Measurements from ENCODE around the gene CNTNAP5.

CNTNAP5 gene

DNA sequence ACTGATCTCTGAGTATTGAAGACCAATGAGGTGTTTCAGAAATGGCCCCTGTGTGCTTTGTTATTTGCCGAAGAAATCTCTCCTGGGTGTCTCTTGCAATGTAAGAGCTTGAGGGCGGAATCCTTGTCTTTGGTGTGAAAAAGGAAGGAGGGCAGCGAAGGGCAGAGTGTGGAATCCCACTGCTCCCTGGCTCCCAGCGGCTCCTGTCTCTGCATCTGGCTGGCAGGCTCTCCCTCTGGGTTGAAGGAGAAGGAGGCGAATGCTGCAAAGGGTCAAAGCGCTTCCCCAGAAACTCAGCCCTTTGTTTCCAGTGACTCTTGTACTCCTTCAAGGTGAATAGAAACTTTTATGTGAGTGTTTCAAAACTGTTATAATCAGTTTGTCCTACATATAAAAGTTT, 457.5 kb downstream of the CNTNAP5 start:
- no peak overlapping the region for H3K4me2 ChIP-seq (ENCODE audit: low read length)
- no peak overlapping the region for H3K4me3 ChIP-seq (ENCODE audit: low read length)
- no peaks in the 10 kb centered on the region for H3K27me3 ChIP-seq (ENCODE audit: control insufficient read depth, insufficient read depth, low read length)
- H3K4me1 ChIP-seq (ENCODE audit: control insufficient read depth, insufficient read depth, low read length), result no peaks in the 10 kb centered on the region
- peaks cover 6% of the 10 kb centered on the region for H3K9me3 ChIP-seq (replicated peaks; ENCODE audit: low read length)
- H3K36me3 ChIP-seq (ENCODE audit: insufficient read depth, low read length), result no peaks in the 10 kb centered on the region
- H3K9ac ChIP-seq (ENCODE audit: low read depth, low read length), result no peak overlapping the region

DNA sequence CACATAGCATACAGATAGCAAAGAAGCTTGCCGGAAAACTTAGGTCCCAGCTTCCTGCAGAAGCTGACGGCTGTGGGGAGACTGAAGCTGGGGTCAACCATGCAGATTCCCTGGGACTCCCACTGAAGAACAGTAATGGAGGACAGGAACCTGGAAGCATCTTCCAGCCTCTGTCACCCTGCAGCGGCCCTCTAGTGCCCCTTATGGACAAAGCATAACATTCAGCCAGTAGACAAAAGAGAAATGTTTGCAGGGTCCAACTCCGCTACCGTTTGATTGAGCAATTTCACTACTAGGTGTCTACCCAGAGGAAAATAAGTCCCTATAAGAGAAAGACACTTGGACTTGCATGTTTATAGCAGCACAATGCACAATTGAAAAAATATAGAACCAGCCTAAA, 460.6 kb downstream of the CNTNAP5 start:
- Histone ChIP-seq H3K9me3 (replicated peaks; ENCODE audit: low read length) (no peaks in the 10 kb centered on the region), H3K9ac (ENCODE audit: low read depth, low read length) (no peak overlapping the region), H3K4me3 (ENCODE audit: low read length) (no peak overlapping the region)

DNA sequence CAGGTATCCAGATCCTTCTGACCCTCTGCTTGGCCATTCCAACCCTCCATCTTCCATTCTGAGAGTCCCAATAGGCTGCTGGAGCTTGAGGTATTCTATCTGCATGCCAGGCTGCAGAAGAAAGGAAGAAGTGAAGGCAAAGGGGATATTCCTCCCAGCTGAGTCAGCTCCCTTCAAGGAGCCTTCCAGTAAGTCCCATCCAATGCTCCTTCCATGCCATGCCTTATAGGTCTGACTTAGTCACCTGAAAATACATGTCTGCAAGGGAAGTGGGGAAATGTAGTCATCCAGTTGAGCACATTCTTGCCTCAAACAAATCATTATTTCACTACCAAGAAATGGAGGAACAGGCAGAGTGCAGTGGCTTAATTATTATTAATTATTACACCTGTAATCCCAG, 464.6 kb downstream of the CNTNAP5 start:
- Histone ChIP-seq H3K4me3 (ENCODE audit: low read length) (no peak overlapping the region), H3K4me2 (ENCODE audit: low read length) (no peak overlapping the region), H3K4me1 (ENCODE audit: control insufficient read depth, insufficient read depth, low read length) (no peaks in the 10 kb centered on the region), H3K9me3 (replicated peaks; ENCODE audit: low read length) (no peaks in the 10 kb centered on the region), H3K27me3 (ENCODE audit: control insufficient read depth, insufficient read depth, low read length) (no peaks in the 10 kb centered on the region), H3K36me3 (ENCODE audit: insufficient read depth, low read length) (no peaks in the 10 kb centered on the region), H3K9ac (ENCODE audit: low read depth, low read length) (no peak overlapping the region)

More for the DNA sequence above, 460.6 kb downstream of the CNTNAP5 start:
- Histone ChIP-seq H3K4me1 (ENCODE audit: control insufficient read depth, insufficient read depth, low read length) (no peaks in the 10 kb centered on the region), H3K27me3 (ENCODE audit: control insufficient read depth, insufficient read depth, low read length) (no peaks in the 10 kb centered on the region), H3K4me2 (ENCODE audit: low read length) (no peak overlapping the region), H3K36me3 (ENCODE audit: insufficient read depth, low read length) (no peaks in the 10 kb centered on the region)

DNA sequence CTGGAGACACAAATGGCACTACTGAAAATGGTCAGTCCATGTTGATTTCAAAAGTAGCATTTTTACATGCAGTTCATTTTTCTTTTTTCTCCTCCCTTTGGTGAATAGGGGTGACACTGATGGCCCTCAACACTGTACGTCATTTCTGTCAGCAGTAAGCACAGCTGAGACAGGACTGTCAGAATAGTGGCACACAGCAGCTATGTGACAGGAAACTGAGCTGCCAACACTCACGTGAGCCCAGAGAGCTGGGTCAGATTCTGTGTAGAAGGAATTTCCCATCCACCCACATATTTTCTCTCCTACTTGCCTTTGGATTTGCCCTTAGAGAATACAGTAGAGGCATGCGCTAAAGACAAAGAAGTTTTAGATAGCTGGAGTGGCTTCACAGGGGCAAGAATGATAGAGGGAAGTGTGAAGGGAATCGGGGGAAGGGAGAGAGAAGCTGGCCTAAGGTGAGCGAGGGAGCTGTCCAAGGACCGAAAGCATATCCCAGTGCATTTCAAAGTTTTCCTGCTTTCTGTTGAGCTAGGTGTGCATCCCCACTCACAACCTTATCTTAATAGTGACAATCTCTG, 476.6 kb downstream of the CNTNAP5 start:
- Histone ChIP-seq H3K9ac (ENCODE audit: low read depth, low read length) (no peak overlapping the region), H3K9me3 (replicated peaks; ENCODE audit: low read length) (no peaks in the 10 kb centered on the region), H3K4me3 (ENCODE audit: low read length) (no peak overlapping the region), H3K4me1 (ENCODE audit: control insufficient read depth, insufficient read depth, low read length) (no peaks in the 10 kb centered on the region), H3K4me2 (ENCODE audit: low read length) (no peak overlapping the region), H3K36me3 (ENCODE audit: insufficient read depth, low read length) (no peaks in the 10 kb centered on the region), H3K27me3 (ENCODE audit: control insufficient read depth, insufficient read depth, low read length) (no peaks in the 10 kb centered on the region)

DNA sequence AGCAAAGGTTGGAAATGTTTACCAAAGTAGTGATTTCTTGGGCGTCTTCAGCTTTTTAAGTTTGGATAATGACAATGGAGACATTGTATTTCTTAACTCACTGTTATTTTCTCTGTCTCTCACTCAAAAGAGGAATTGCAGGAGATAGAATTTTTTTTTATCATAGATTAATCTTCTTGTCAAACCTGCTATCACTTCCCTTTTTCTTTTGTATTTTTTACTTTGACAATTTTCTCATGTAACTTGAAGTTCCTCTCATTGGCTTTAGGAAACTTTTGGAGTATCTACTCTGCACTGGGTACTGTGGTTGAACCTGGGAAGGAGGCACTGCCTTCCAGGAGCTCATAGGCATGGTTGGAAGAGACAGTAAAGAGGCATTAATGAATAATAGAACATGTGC, 489.1 kb downstream of the CNTNAP5 start:
- peaks cover 16% of the 10 kb centered on the region for H3K9me3 ChIP-seq (replicated peaks; ENCODE audit: low read length)
- no peak overlapping the region for H3K9ac ChIP-seq (ENCODE audit: low read depth, low read length)
- no peaks in the 10 kb centered on the region for H3K4me1 ChIP-seq (ENCODE audit: control insufficient read depth, insufficient read depth, low read length)
- no peak overlapping the region for H3K4me3 ChIP-seq (ENCODE audit: low read length)
- H3K4me2 ChIP-seq (ENCODE audit: low read length), result no peak overlapping the region
- H3K27me3 ChIP-seq (ENCODE audit: control insufficient read depth, insufficient read depth, low read length), result no peaks in the 10 kb centered on the region
- H3K36me3 ChIP-seq (ENCODE audit: insufficient read depth, low read length), result no peaks in the 10 kb centered on the region

DNA sequence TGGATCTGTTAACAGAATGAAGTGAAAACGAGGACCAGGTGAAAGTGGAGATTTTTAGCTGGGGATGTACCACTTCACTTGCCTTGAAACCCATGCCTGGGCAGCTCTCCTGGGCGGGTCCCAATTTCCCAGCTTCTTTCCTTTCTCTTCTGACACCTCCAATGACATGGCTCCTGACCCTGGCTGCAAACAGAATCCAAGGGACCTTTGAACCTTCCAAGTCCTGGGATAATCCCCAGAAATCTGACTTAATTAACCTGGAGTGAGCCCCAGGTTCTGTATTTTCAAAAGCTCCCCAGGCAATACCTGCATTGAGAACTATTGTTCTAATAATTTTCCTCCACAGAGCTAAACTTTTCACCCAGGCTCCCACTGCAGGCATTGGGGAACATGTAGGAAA, 495.9 kb downstream of the CNTNAP5 start:
- no peaks in the 10 kb centered on the region for H3K36me3 ChIP-seq (ENCODE audit: insufficient read depth, low read length)
- no peaks in the 10 kb centered on the region for H3K27me3 ChIP-seq (ENCODE audit: control insufficient read depth, insufficient read depth, low read length)
- H3K4me3 ChIP-seq (ENCODE audit: low read length), result no peak overlapping the region
- no peak overlapping the region for H3K4me2 ChIP-seq (ENCODE audit: low read length)
- H3K9ac ChIP-seq (ENCODE audit: low read depth, low read length), result no peak overlapping the region
- H3K9me3 ChIP-seq (replicated peaks; ENCODE audit: low read length), result peaks cover 10% of the 10 kb centered on the region
- no peaks in the 10 kb centered on the region for H3K4me1 ChIP-seq (ENCODE audit: control insufficient read depth, insufficient read depth, low read length)

DNA sequence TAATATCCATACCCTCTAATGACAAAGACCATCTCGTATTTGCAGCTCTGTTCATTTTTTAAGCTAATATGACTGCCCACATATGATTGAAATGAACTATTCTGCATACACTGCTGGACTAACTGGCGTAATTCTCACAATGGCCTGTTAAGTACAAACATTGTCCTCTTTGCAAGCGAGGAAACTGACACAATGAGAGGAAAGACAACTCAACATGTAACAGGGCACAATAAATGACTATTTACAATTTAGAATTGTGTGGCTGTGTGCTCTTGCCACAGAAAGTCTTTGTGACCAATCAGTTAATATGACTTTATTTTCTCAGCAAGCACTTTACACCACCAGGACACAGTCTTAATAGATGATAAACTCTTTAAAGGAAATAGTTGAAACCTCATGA, 498.0 kb downstream of the CNTNAP5 start:
- no peak overlapping the region for H3K9ac ChIP-seq (ENCODE audit: low read depth, low read length)
- no peak overlapping the region for H3K4me3 ChIP-seq (ENCODE audit: low read length)
- no peaks in the 10 kb centered on the region for H3K4me1 ChIP-seq (ENCODE audit: control insufficient read depth, insufficient read depth, low read length)
- H3K27me3 ChIP-seq (ENCODE audit: control insufficient read depth, insufficient read depth, low read length), result no peaks in the 10 kb centered on the region
- H3K36me3 ChIP-seq (ENCODE audit: insufficient read depth, low read length), result no peaks in the 10 kb centered on the region
- no peak overlapping the region for H3K4me2 ChIP-seq (ENCODE audit: low read length)
- peaks cover 10% of the 10 kb centered on the region for H3K9me3 ChIP-seq (replicated peaks; ENCODE audit: low read length)

DNA sequence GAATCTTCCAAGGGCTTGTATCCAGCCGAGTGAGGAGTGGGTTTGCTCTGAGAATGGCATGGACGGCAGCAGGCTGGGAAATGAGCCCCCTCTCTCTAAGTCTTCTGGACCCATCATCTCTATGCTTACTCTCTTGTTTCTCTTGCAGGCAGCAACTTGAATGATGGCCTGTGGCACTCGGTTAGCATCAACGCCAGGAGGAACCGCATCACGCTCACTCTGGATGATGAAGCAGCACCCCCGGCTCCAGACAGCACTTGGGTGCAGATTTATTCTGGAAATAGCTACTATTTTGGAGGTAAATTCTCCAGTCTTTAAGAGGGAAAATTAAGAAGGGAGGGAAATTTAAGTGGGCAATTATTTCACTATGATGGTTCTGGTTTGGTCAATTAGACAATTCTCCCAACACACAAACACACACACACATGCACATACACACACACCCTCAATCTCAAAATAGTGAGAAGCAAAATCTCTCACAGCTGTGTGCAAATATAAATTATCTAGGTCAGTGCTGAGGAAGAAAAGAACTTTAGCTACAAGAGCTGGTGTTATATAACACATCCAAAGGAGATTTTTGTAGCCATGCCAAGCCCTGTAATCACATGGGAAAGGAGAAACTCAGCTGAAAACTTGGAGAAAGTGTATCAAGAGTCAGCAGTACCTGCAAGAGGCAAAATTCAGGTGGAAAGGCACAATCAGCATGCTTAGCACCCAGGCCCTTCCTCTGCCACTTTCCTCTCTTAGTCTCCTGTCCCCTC, 499.2 kb downstream of the CNTNAP5 start:
- H3K4me2 ChIP-seq (ENCODE audit: low read length), result no peak overlapping the region
- no peak overlapping the region for H3K4me3 ChIP-seq (ENCODE audit: low read length)
- peaks cover 10% of the 10 kb centered on the region for H3K9me3 ChIP-seq (replicated peaks; ENCODE audit: low read length)
- H3K9ac ChIP-seq (ENCODE audit: low read depth, low read length), result no peak overlapping the region
- H3K4me1 ChIP-seq (ENCODE audit: control insufficient read depth, insufficient read depth, low read length), result no peaks in the 10 kb centered on the region
- no peaks in the 10 kb centered on the region for H3K36me3 ChIP-seq (ENCODE audit: insufficient read depth, low read length)
- no peaks in the 10 kb centered on the region for H3K27me3 ChIP-seq (ENCODE audit: control insufficient read depth, insufficient read depth, low read length)

DNA sequence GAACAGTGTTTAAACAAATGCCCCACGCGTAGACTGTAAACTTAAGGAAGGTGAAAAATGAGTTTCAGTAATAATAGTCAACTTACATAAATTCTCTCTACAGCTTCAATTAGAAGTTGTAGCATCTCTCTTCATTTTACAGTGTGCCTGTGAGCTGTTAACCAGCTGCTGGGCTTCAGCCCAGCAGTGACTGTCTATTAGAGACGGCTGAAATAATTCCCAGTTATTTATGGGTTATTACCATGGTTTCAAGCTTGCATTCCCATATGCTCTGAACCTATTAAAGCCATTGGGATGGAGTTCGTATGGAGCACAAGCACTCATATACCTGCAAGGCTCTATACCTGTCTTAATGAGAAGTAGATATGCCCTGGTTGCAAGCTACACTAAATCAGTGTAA, 501.1 kb downstream of the CNTNAP5 start:
- H3K9ac ChIP-seq (ENCODE audit: low read depth, low read length), result no peak overlapping the region
- no peaks in the 10 kb centered on the region for H3K36me3 ChIP-seq (ENCODE audit: insufficient read depth, low read length)
- no peak overlapping the region for H3K4me2 ChIP-seq (ENCODE audit: low read length)
- peaks cover 10% of the 10 kb centered on the region for H3K9me3 ChIP-seq (replicated peaks; ENCODE audit: low read length)
- H3K4me3 ChIP-seq (ENCODE audit: low read length), result no peak overlapping the region
- no peaks in the 10 kb centered on the region for H3K4me1 ChIP-seq (ENCODE audit: control insufficient read depth, insufficient read depth, low read length)
- no peaks in the 10 kb centered on the region for H3K27me3 ChIP-seq (ENCODE audit: control insufficient read depth, insufficient read depth, low read length)

DNA sequence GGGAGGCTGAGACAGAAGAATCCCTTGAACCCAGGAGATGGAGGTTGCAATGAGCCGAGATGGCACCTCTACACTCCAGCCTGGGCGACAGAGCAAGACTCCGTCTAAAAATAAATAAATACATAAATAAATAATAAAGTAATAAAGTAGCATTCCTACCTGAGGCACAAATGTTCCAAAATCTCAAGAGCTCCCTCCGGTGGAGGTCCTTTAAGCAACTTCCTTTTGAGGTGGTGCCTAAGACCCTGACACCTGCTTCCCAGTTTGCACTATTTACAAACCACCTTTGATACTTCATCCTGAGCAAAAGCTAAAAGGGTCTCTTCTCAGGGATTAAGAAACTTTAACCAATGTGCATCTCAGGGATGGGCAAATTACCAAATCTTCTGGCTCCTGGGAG, 505.1 kb downstream of the CNTNAP5 start:
- Histone ChIP-seq H3K4me2 (ENCODE audit: low read length) (no peak overlapping the region), H3K4me1 (ENCODE audit: control insufficient read depth, insufficient read depth, low read length) (no peaks in the 10 kb centered on the region), H3K4me3 (ENCODE audit: low read length) (no peak overlapping the region), H3K27me3 (ENCODE audit: control insufficient read depth, insufficient read depth, low read length) (no peaks in the 10 kb centered on the region), H3K36me3 (ENCODE audit: insufficient read depth, low read length) (no peaks in the 10 kb centered on the region), H3K9me3 (replicated peaks; ENCODE audit: low read length) (no peaks in the 10 kb centered on the region), H3K9ac (ENCODE audit: low read depth, low read length) (no peak overlapping the region)

DNA sequence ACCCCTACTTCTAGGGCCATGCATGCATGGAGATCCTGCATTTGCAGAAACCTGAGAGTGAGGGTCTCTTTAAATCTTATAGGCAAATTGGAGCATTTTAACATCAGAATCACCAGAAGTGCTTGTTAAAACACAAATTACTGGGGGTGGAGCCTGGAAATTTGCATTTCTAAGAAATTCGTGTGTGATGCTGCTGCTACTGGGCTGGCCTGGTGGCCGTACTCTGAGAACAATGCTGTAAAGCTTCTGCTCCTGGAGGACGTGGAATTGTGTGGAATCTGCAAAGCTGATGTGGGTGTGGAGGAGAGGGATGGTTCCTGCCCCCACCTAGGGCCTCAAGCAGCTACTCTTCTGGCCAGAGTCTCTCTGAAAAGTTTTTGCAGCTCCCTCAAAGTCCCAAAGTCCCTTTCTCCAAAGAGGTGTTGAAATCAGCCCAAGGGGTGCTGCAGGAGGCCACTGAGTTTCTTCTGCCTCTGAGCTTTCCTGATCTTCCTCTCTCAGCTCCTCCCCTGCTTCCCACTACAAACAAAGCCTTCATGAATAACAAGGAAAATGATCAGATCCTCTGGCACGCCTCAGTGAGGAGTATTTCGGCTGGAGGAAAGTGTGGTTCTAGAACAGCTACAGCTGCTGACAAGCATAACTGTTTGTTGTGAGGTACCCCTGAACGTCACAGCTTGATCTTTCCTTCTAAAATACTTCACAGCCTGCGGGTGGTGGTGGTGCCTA, 508.3 kb downstream of the CNTNAP5 start:
- H3K9me3 ChIP-seq (replicated peaks; ENCODE audit: low read length), result no peaks in the 10 kb centered on the region
- no peak overlapping the region for H3K4me2 ChIP-seq (ENCODE audit: low read length)
- no peak overlapping the region for H3K9ac ChIP-seq (ENCODE audit: low read depth, low read length)
- H3K36me3 ChIP-seq (ENCODE audit: insufficient read depth, low read length), result no peaks in the 10 kb centered on the region
- H3K4me1 ChIP-seq (ENCODE audit: control insufficient read depth, insufficient read depth, low read length), result no peaks in the 10 kb centered on the region
- H3K27me3 ChIP-seq (ENCODE audit: control insufficient read depth, insufficient read depth, low read length), result no peaks in the 10 kb centered on the region
- no peak overlapping the region for H3K4me3 ChIP-seq (ENCODE audit: low read length)
